LNCAP (cell line): Measurements from ENCODE around the gene EXO1.

Experiments used
- TF ChIP-seq, protein P1 (sequence below): fragments of 450-650 bp; IDR thresholded peaks from 2 replicates; pipeline ENCODE4 v1.5.1; 2017; ENCODE audit warnings: mild to moderate bottlenecking

The EXO1 gene

DNA sequence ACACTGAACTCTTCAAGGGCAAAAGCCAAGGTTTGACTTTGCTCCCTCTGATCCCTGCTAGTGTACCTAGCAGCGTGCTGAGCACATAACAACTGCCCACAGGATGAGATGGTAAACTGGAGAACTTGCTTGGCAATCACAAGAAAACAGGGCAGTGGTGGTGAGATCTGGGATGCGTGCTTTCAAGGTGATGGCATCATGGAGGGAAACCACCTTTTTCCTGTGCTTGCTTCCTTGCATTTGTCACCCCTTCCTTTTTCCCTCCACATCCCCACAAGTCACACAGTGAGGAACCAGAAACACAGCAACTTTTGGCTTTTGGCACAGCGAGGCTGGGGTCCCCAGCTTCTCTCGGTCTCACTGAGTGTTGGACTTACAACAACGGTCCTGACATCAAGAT, 78.1 kb downstream of the EXO1 start:
- TF ChIP-seq, protein P1, sequence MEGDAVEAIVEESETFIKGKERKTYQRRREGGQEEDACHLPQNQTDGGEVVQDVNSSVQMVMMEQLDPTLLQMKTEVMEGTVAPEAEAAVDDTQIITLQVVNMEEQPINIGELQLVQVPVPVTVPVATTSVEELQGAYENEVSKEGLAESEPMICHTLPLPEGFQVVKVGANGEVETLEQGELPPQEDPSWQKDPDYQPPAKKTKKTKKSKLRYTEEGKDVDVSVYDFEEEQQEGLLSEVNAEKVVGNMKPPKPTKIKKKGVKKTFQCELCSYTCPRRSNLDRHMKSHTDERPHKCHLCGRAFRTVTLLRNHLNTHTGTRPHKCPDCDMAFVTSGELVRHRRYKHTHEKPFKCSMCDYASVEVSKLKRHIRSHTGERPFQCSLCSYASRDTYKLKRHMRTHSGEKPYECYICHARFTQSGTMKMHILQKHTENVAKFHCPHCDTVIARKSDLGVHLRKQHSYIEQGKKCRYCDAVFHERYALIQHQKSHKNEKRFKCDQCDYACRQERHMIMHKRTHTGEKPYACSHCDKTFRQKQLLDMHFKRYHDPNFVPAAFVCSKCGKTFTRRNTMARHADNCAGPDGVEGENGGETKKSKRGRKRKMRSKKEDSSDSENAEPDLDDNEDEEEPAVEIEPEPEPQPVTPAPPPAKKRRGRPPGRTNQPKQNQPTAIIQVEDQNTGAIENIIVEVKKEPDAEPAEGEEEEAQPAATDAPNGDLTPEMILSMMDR, result no peak

GRCh38 chr1:241927321-241927720, 79.3 kb downstream of the EXO1 start:
- TF ChIP-seq, protein P1, result no peak

DNA sequence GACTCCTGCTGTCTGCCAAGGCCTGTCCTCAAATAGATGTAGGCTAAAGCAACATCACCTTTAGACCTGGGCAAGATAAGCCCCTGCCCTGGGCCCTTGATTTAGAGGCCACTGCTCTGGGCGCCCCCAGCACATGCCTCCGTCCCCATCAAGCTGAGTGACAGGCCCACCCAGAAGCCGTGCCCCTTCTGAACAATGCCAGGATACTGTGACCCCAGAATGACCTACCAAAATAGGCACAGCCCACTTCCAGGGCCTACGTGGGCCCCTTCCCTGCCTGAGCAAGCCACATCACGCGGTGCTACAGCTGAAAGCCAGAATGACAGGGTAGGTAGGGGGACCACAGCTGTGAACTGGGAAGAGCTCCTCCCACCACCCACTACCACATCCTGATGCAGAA, 84.8 kb downstream of the EXO1 start:
- TF ChIP-seq, protein P1, result no peak

DNA sequence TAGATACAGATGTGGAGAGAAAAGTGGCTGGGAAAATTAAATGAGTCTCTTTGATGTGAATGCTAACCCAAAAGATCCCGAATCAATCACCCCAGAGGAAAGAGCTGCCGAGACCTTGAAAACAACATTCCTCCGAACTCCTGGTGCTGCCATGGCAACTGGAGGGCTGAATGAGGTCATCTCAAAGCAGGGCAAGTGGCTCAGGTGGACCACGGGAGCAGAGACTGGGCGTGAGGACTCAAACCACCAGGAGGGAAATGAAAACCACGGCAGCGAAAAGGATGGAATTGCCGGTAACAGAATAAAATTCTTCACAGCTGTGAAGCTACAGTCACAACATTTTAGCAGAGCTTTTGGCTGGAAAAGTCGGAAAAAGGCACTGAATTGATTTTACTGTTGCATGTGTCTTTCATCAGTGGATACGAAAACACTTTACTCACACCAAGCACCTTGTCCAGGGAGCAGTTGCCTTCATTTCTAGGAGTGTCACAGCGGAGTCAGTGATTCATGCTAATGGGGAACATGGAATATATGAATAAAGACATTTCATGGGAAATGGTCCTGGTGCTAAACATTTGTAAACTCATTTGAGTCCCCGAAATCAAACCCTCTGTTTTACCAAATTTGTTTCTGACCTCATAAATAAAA, 86.3 kb downstream of the EXO1 start:
- TF ChIP-seq, protein P1, result no peak

GRCh38 chr1:241934866-241935265, 86.9 kb downstream of the EXO1 start:
- TF ChIP-seq, protein P1, result no peak
